GM11168 (cell line): Measurements from ENCODE around the gene HOXA11.

ENCODE experiments used
- in situ Hi-C: fragments of 300-500 bp; cut with MboI; formaldehyde crosslinking; loops from one replicate; pipeline ENCODE4 v1.12.0; 2022; ENCODE audit warnings: low sequenced_read_pairs; ENCODE audit not compliant: unreplicated experiment

HOXA11 gene

GRCh38 chr7:27141923-27142579 is 43.0 kb downstream of the HOXA11 start:
- in situ Hi-C loops, result no loop called here

GRCh38 chr7:27141137-27141922 is 43.7 kb downstream of the HOXA11 start:
- in situ Hi-C loops, result no loop called here

- in situ Hi-C loops, result no loop called here
Measured at GRCh38 chr7:27140126-27140857, 44.7 kb downstream of the HOXA11 start.

- in situ Hi-C loops, result no loop called here
Measured at GRCh38 chr7:27139334-27140125, 45.5 kb downstream of the HOXA11 start.

GRCh38 chr7:27138985-27139333 is 46.1 kb downstream of the HOXA11 start:
- in situ Hi-C loops, result no loop called here

GRCh38 chr7:27138472-27138871 is 46.6 kb downstream of the HOXA11 start:
- in situ Hi-C loops, result no loop called here

GRCh38 chr7:27137640-27138315 is 47.3 kb downstream of the HOXA11 start:
- in situ Hi-C loops, result no loop called here

- in situ Hi-C loops, result no loop called here
Measured at GRCh38 chr7:27134392-27134791, 50.6 kb downstream of the HOXA11 start.

- in situ Hi-C loops, result no loop called here
Measured at GRCh38 chr7:27133409-27134231, 51.4 kb downstream of the HOXA11 start.

GRCh38 chr7:27132978-27133377 is 52.1 kb downstream of the HOXA11 start:
- in situ Hi-C loops, result no loop called here

- in situ Hi-C loops, result no loop called here
Measured at GRCh38 chr7:27132214-27132613, 52.8 kb downstream of the HOXA11 start.

GRCh38 chr7:27131390-27131819 is 53.6 kb downstream of the HOXA11 start:
- in situ Hi-C loops, result no loop called here
